ENCODE data around the gene FHL1. TPM values are rescaled to one million over a fixed set of nuclear protein-coding genes. Genes with fewer than 3 reads are reported as not detected.

FHL1 gene
- total RNA-seq, 2 experiments from 2014 or later, result 25.5 to 31.0 TPM

DNA sequence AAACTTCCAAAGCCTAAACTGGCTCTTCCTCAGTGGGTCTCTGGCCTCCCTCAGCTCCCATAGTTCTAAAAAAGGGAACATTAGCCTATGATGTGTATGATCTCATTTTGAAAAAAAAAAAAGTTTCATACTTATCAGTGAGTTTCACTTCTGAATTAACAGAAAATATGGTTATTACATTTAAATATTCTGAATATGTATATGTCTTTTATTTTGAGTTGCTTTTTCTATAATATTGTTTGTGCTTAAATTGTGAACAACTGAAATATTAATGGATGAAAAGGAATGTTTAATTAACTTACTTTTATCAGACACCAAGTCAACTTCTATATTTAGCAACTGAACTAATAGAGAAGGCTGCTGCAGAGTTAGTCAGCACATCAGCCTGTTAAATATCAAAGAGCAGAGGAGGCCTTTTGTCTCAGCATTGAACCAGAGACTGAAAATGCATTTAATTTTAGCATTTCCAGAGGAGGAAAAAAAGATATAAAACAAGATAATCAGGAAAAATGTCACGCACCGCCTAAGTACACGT, 20.4 kb upstream of the FHL1 start:
- ChIA-PET CTCF (no interaction called here), POLR2A (no interaction called here)
- H3K36me3 Mint-ChIP-seq (ENCODE audit: low read depth), result peaks cover 5% of the 10 kb centered on the region
- peaks cover 14% of the 10 kb centered on the region for H3K4me1 Mint-ChIP-seq
- H3K27me3 Mint-ChIP-seq, result no peaks in the 10 kb centered on the region
- no peak for DNase-seq
- H3K9me3 Mint-ChIP-seq, result peaks cover 7% of the 10 kb centered on the region
- H3K4me3 Mint-ChIP-seq, result no peak overlapping the region
- H3K27ac Mint-ChIP-seq, result no peak overlapping the region

DNA sequence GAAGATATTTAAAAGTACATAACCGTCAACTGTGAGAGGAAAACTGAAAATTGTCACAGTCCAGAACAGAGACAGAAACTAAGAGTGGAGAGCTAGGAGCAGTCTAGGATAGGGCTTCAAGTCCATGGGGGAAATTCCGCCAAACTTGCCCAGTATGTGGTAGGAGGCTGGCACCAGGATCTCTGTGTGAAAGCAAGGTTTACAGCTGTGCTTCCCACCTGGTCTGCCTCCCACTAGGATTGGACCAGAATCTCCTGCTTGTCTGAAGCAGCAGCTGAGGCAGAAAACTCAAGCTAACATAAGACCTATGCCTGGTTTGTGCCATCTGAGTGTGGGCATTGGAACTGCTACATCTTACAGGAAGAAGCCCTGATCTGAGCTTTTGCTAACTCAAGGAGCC, 18.6 kb upstream of the FHL1 start:
- POLR2A ChIA-PET, result no interaction called here
- H3K4me1 Mint-ChIP-seq, result peaks cover 14% of the 10 kb centered on the region

DNA sequence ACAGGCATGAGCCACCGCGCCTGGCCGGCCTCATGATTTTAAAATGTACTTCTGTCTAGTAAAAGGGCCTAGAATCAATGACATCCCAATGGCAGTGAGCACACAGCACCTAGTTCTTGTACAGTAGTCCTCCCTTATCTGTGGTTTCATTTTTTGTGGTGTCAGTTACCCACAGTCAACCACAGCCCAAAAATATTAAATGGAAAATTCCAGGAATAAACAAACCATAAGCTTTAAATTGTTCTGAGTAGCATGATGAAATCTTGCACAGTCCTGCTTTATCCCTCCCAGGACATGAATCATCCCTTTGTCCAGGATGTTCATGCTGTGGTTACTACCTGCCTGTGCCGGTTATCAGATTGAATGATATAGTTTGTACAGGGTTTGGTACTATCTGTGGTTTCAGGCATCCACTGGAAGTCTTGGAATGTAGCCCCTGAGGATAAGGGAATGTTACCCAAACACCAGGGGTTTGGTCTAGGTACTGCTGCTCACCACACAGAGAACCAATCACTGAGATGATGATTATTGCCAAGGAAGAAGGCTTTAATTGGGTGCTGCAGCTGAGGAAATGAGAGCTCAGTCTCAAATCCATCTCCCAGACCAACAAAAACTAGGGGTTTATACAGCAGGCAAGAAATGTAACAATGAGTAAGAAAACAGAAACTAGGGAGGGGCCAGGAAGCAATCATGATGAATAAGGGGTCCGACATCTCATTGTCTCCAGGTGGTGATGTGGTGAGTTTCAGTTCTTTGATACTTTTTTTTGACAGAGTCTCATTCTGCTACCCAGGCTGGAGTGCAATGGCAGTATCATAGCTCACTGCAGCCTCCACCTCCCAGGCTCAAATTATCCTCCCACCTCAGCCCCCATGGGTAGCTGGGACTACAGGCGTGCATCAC, 16.2 kb upstream of the FHL1 start:
- no peak overlapping the region for H3K4me3 Mint-ChIP-seq
- POLR2A ChIA-PET, result interaction anchor here (0.9 kb wide), 1 partner anchor 119 kb away, joined by 3 read pairs; no protein-coding TSS in a partner anchor
- peaks cover 7% of the 10 kb centered on the region for H3K9me3 Mint-ChIP-seq
- H3K27me3 Mint-ChIP-seq, result no peaks in the 10 kb centered on the region
- peaks cover 5% of the 10 kb centered on the region for H3K36me3 Mint-ChIP-seq (ENCODE audit: low read depth)
- H3K4me1 Mint-ChIP-seq, result peaks cover 14% of the 10 kb centered on the region
- H3K27ac Mint-ChIP-seq, result peak overlapping the region; percentile 74
- DNase-seq, result no peak
- CTCF ChIA-PET, result interaction anchor here (0.9 kb wide), 1 partner anchor 11 kb away, joined by 3 read pairs; no protein-coding TSS in a partner anchor

More for the DNA sequence above, 18.6 kb upstream of the FHL1 start:
- Mint-ChIP-seq H3K27ac (no peak overlapping the region), H3K27me3 (no peaks in the 10 kb centered on the region), H3K4me3 (no peak overlapping the region), H3K9me3 (peaks cover 7% of the 10 kb centered on the region), H3K36me3 (ENCODE audit: low read depth) (peaks cover 5% of the 10 kb centered on the region)
- no peak for DNase-seq
- CTCF ChIA-PET, result no interaction called here

DNA sequence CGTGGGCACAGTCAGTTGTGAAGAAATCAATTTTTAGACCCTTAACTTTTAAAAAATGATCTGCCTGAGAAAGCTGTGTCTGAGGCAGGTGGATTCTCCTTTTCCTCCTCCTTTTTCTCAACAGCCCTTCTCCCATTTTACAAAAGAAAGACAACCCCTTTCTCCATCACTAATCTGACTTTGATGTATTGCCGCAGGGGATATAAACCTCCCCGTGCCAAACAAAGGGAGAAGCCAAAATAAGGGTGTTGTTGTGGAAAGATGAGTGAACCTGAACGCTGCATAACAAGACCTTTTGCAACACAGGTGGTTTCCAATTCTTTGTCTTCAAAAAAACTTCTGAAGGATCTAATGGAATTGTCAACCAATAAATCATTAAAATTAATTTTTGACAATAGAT, 8.4 kb upstream of the FHL1 start:
- Mint-ChIP-seq H3K4me3 (no peak overlapping the region), H3K4me1 (peaks cover 9% of the 10 kb centered on the region), H3K27ac (no peak overlapping the region), H3K27me3 (no peaks in the 10 kb centered on the region), H3K9me3 (no peaks in the 10 kb centered on the region), H3K36me3 (ENCODE audit: low read depth) (no peaks in the 10 kb centered on the region)
- no peak for DNase-seq
- POLR2A ChIA-PET, result no interaction called here
- CTCF ChIA-PET, result no interaction called here

GRCh38 chrX:136141569-136141968, 5.8 kb upstream of the FHL1 start:
- Mint-ChIP-seq H3K27ac (no peak overlapping the region), H3K4me3 (no peak overlapping the region), H3K36me3 (ENCODE audit: low read depth) (no peaks in the 10 kb centered on the region), H3K9me3 (no peaks in the 10 kb centered on the region), H3K27me3 (no peaks in the 10 kb centered on the region), H3K4me1 (peaks cover 29% of the 10 kb centered on the region)
- POLR2A ChIA-PET, result no interaction called here
- no peak for DNase-seq
- CTCF ChIA-PET, result interaction anchor here (1.0 kb wide), 1 partner anchor 11 kb away, joined by 3 read pairs; no protein-coding TSS in a partner anchor

DNA sequence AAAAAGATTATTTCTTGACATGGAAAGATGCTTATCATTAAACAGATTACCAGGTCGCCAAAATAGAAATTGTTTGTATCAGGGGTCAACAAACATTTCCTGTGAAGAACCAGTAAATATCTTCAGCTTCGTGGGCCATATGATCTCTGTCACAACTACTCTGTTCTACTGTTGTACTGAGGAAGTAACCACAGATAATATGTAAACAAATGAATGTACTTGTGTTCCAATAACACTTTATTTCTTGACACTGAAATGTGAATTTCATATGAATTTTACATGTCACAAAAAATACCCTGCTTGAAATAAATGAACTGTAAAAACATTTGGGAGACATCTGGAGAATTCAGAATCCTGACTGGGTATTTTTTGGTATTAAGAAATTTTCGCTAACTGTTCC, 4.7 kb upstream of the FHL1 start:
- Mint-ChIP-seq H3K36me3 (ENCODE audit: low read depth) (no peaks in the 10 kb centered on the region), H3K4me1 (peaks cover 31% of the 10 kb centered on the region), H3K27ac (no peak overlapping the region), H3K4me3 (no peak overlapping the region), H3K27me3 (no peaks in the 10 kb centered on the region), H3K9me3 (no peaks in the 10 kb centered on the region)
- ChIA-PET POLR2A (no interaction called here), CTCF (no interaction called here)
- no peak for DNase-seq

GRCh38 chrX:136143711-136144110, 3.6 kb upstream of the FHL1 start:
- Mint-ChIP-seq H3K9me3 (no peaks in the 10 kb centered on the region), H3K4me3 (peak overlapping the region; percentile 49), H3K36me3 (ENCODE audit: low read depth) (no peaks in the 10 kb centered on the region), H3K27me3 (no peaks in the 10 kb centered on the region), H3K27ac (peak overlapping the region; percentile 31), H3K4me1 (peaks cover 35% of the 10 kb centered on the region)
- no peak for DNase-seq
- CTCF ChIA-PET, result no interaction called here
- POLR2A ChIA-PET, result no interaction called here

GRCh38 chrX:136146614-136147314, 569 bp upstream of the FHL1 start:
- Mint-ChIP-seq H3K9me3 (no peaks in the 10 kb centered on the region), H3K36me3 (ENCODE audit: low read depth) (no peaks in the 10 kb centered on the region), H3K27me3 (no peaks in the 10 kb centered on the region), H3K27ac (peak overlapping the region; percentile 26), H3K4me3 (peak overlapping the region; percentile 77), H3K4me1 (peaks cover 41% of the 10 kb centered on the region)
- CTCF ChIA-PET, result no interaction called here
- POLR2A ChIA-PET, result interaction anchor here (0.8 to 1.4 kb wide), 3 partner anchors 10 to 118 kb away, joined by 3 to 6 read pairs (median 3); no protein-coding TSS in a partner anchor
- no peak for DNase-seq

DNA sequence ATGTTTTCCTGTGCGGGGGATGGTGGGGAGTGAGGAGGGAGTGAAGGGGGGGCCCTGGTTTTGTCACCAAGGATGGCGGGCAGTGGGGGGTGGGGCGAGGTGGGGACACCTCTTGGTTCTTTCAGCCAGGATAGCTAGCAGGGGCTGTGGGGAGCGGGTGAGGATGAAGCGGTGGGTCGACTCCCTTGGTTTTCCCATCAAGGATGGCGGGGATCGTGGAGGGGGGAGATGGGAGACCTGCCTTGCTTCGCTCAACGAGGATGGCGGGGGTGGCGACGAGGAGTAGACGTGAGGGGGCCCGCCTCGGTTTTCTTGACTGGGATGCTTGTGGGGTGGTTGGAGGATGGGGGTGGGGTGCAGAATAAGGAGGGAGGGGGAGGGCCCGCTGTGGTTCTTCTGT, 643 bp downstream of the FHL1 start:
- DNase-seq, result no peak
- no peaks in the 10 kb centered on the region for H3K9me3 Mint-ChIP-seq

DNA sequence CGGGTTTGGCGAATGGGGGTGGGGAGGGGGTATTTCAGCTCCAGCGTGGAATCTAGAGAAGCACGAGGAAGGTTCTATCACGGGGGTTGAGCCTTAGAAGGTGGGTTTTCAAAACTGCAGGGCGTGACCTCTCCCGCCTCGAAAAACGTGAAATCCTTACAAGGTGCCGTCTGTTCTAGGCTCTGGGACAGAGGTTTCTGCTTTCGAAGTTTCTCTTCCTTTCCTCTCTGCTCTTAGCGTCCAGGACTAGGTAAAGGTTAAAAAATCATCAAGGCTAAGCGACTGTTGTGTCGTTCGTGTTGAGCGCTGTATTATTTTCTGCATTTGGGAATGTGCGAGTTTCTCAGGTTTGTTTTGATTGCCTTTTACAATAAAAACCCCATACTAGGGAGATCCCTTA, 1.1 kb downstream of the FHL1 start:
- CTCF ChIA-PET, result interaction anchor here (1.1 kb wide), 1 partner anchor 15 kb away, joined by 3 read pairs; no protein-coding TSS in a partner anchor
- H3K27me3 Mint-ChIP-seq, result no peaks in the 10 kb centered on the region
- H3K4me3 Mint-ChIP-seq, result peak overlapping the region; percentile 61

More for the DNA sequence above, 643 bp downstream of the FHL1 start:
- H3K27ac Mint-ChIP-seq, result no peak overlapping the region
- ChIA-PET CTCF (no interaction called here), POLR2A (interaction anchor here (1.0 kb wide), 1 partner anchor 13 kb away, joined by 3 read pairs; no protein-coding TSS in a partner anchor)
- no peaks in the 10 kb centered on the region for H3K27me3 Mint-ChIP-seq
- no peaks in the 10 kb centered on the region for H3K36me3 Mint-ChIP-seq (ENCODE audit: low read depth)
- peaks cover 40% of the 10 kb centered on the region for H3K4me1 Mint-ChIP-seq
- H3K4me3 Mint-ChIP-seq, result peak overlapping the region; percentile 61

GRCh38 chrX:136154998-136155397, 7.7 kb downstream of the FHL1 start:
- Mint-ChIP-seq H3K27ac (no peak overlapping the region), H3K36me3 (ENCODE audit: low read depth) (no peaks in the 10 kb centered on the region), H3K4me1 (peaks cover 24% of the 10 kb centered on the region), H3K27me3 (no peaks in the 10 kb centered on the region), H3K9me3 (no peaks in the 10 kb centered on the region), H3K4me3 (no peak overlapping the region)
- ChIA-PET CTCF (interaction anchor here (1.4 kb wide), 1 partner anchor 127 kb away, joined by 3 read pairs; no protein-coding TSS in a partner anchor), POLR2A (no interaction called here)
- no peak for DNase-seq

More for the DNA sequence above, 1.1 kb downstream of the FHL1 start:
- no peak for DNase-seq
- POLR2A ChIA-PET, result no interaction called here
- Mint-ChIP-seq H3K27ac (no peak overlapping the region), H3K9me3 (no peaks in the 10 kb centered on the region), H3K36me3 (ENCODE audit: low read depth) (no peaks in the 10 kb centered on the region), H3K4me1 (peaks cover 39% of the 10 kb centered on the region)

- Mint-ChIP-seq H3K27me3 (no peaks in the 10 kb centered on the region), H3K27ac (no peak overlapping the region), H3K9me3 (no peaks in the 10 kb centered on the region), H3K4me3 (no peak overlapping the region), H3K36me3 (ENCODE audit: low read depth) (no peaks in the 10 kb centered on the region), H3K4me1 (peaks cover 24% of the 10 kb centered on the region)
- ChIA-PET CTCF (interaction anchor here (0.7 to 2.2 kb wide), 2 partner anchors 128 to 179 kb away, joined by 3 to 5 read pairs; no protein-coding TSS in a partner anchor), POLR2A (interaction anchor here (1.2 kb wide), 1 partner anchor 10 kb away, joined by 3 read pairs; no protein-coding TSS in a partner anchor)
- DNase-seq, result no peak
These were observed 9.3 kb downstream of the FHL1 start for GRCh38 chrX:136156560-136157117.

Data from activated CD4-positive, alpha-beta memory T cell treated with anti-CD3 and anti-CD28 coated beads, Interleukin-2, amount 10 ng/mL, durations not matched to agents 7 days and 5 days (primary cell).